ENCODE data around the gene RAB7A. TPM values are rescaled to one million over a fixed set of nuclear protein-coding genes. Genes with fewer than 3 reads are reported as not detected.
A peak's percentile ranks its signal among the peaks of the same experiment; 100 is the strongest.
"Not testable (repeated sequence)": the region's sequence is repeated elsewhere in the genome, so short reads cannot be mapped to it uniquely, and the experiment has no call there.

RAB7A gene
- total RNA-seq, 2 experiments from 2014 or later = 226 to 264 TPM

- Mint-ChIP-seq H3K27ac (no peak overlapping the region), H3K36me3 (ENCODE audit: low read depth) (peaks cover 3% of the 10 kb centered on the region), H3K27me3 (peaks cover 10% of the 10 kb centered on the region), H3K9me3 (no peaks in the 10 kb centered on the region), H3K4me1 (peaks cover 32% of the 10 kb centered on the region), H3K4me3 (no peak overlapping the region)
- no peak for DNase-seq
- CTCF ChIA-PET = no interaction called here
- POLR2A ChIA-PET = no interaction called here
Observed at GRCh38 chr3:128720891-128721290, 5.1 kb upstream of the RAB7A start.

DNA sequence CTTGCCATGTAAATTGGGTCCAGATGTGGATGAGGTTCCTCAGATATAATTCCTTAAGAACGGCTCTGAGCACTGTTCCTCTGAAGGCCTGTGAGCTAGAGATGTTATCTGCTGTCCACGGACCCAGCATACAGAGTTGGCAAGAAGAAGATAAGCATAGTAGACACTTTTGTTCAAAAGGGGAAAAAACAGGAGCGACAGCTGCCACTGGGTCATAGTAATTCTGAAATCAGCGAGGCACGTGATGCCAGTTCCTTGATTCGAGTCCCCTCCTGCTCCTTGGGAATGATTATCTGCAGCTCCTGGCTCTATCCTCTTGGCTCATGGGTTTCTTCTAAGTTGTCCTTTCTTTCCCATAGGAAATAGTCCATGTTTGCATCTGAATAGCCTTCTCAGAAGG, 2.5 kb upstream of the RAB7A start:
- CTCF ChIA-PET = no interaction called here

GRCh38 chr3:128725547-128726022, 398 bp upstream of the RAB7A start:
- POLR2A ChIA-PET = interaction anchor here (0.7 kb wide), 1 partner anchor 516 kb away, joined by 4 read pairs; no protein-coding TSS in a partner anchor
- CTCF ChIA-PET = interaction anchor here (0.5 to 3.4 kb wide), 5 partner anchors 15 to 108 kb away, joined by 3 to 12 read pairs (median 4); no protein-coding TSS in a partner anchor

More for the DNA sequence above, 2.5 kb upstream of the RAB7A start:
- Mint-ChIP-seq H3K36me3 (ENCODE audit: low read depth) (peaks cover 15% of the 10 kb centered on the region), H3K4me3 (no peak overlapping the region), H3K9me3 (no peaks in the 10 kb centered on the region), H3K27ac (no peak overlapping the region), H3K4me1 (peaks cover 35% of the 10 kb centered on the region), H3K27me3 (peaks cover 10% of the 10 kb centered on the region)
- POLR2A ChIA-PET = no interaction called here
- no peak for DNase-seq

GRCh38 chr3:128727059-128727458, 1.1 kb downstream of the RAB7A start:
- H3K4me3 Mint-ChIP-seq = peak overlapping the region; percentile 81
- H3K4me1 Mint-ChIP-seq = peaks cover 59% of the 10 kb centered on the region
- POLR2A ChIA-PET = interaction anchor here (0.6 to 0.7 kb wide), 2 partner anchors 47 to 161 kb away, joined by 4 to 5 read pairs; no protein-coding TSS in a partner anchor
- H3K36me3 Mint-ChIP-seq (ENCODE audit: low read depth) = peaks cover 24% of the 10 kb centered on the region
- peak overlapping the region; percentile 85 for H3K27ac Mint-ChIP-seq
- DNase-seq = no peak
- CTCF ChIA-PET = interaction anchor here (0.6 to 3.4 kb wide), 10 partner anchors 10 to 458 kb away, joined by 3 to 12 read pairs (median 3); no protein-coding TSS in a partner anchor
- no peaks in the 10 kb centered on the region for H3K9me3 Mint-ChIP-seq
- no peaks in the 10 kb centered on the region for H3K27me3 Mint-ChIP-seq

More at GRCh38 chr3:128725547-128726022, 398 bp upstream of the RAB7A start:
- Mint-ChIP-seq H3K27ac (peak overlapping the region; percentile 93), H3K4me3 (peak overlapping the region; percentile 81), H3K27me3 (peaks cover 5% of the 10 kb centered on the region), H3K4me1 (peaks cover 50% of the 10 kb centered on the region), H3K9me3 (no peaks in the 10 kb centered on the region), H3K36me3 (ENCODE audit: low read depth) (peaks cover 20% of the 10 kb centered on the region)
- no peak for DNase-seq

GRCh38 chr3:128727485-128727884, 1.5 kb downstream of the RAB7A start:
- peak; percentile 9 for DNase-seq
- peaks cover 62% of the 10 kb centered on the region for H3K4me1 Mint-ChIP-seq
- H3K27ac Mint-ChIP-seq = peak overlapping the region; percentile 85
- H3K27me3 Mint-ChIP-seq = no peaks in the 10 kb centered on the region
- no peaks in the 10 kb centered on the region for H3K9me3 Mint-ChIP-seq
- CTCF ChIA-PET = interaction anchor here (0.6 to 3.4 kb wide), 10 partner anchors 9 to 458 kb away, joined by 3 to 12 read pairs (median 3); no protein-coding TSS in a partner anchor
- H3K4me3 Mint-ChIP-seq = peak overlapping the region; percentile 81
- peaks cover 26% of the 10 kb centered on the region for H3K36me3 Mint-ChIP-seq (ENCODE audit: low read depth)
- POLR2A ChIA-PET = no interaction called here

DNA sequence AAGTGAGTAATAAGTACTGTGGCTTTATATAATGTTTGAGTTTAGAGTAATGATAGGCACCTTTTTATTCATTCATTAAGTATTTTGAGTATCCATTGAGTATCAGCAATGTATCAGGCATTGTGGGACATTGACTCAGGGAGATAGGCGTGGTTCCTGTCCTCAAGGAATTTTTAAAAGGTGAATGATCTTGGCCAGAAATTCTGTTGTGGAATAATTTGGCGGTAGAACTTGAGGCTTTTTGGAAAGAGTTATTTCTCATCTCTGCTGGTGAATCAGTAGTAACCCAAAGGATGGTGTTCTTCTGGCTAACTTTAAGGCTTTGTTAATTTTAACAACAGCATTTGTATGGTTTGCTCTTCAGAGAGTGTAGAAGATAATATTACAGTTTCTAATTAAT, 2.0 kb downstream of the RAB7A start:
- H3K4me3 Mint-ChIP-seq = peak overlapping the region; percentile 81
- H3K27me3 Mint-ChIP-seq = no peaks in the 10 kb centered on the region
- no peak for DNase-seq
- no peaks in the 10 kb centered on the region for H3K9me3 Mint-ChIP-seq
- POLR2A ChIA-PET = no interaction called here
- peaks cover 30% of the 10 kb centered on the region for H3K36me3 Mint-ChIP-seq (ENCODE audit: low read depth)
- H3K27ac Mint-ChIP-seq = peak overlapping the region; percentile 85
- CTCF ChIA-PET = interaction anchor here (0.6 to 1.5 kb wide), 5 partner anchors 9 to 458 kb away, joined by 3 to 4 read pairs (median 3); no protein-coding TSS in a partner anchor
- peaks cover 66% of the 10 kb centered on the region for H3K4me1 Mint-ChIP-seq

DNA sequence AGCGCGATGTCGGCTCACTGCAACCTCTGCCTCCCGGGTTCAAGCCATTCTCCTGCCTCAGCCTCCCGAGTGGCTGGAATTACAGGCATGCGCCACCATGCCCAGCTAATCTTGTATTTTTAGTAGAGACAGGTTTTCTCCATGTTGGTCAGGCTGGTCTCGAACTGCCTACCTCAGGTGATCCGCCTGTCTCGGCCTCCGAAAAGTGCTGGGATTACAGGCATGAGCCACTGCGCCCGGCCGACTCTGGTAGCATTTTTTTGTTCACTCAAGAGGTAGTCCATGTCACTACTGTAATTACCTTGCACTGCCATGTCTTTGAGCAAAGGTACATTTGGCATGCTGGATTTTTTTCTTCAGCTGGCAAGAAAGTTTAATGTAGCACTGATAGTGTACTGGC, 2.5 kb downstream of the RAB7A start:
- DNase-seq, H3K9me3 Mint-ChIP-seq, H3K27me3 Mint-ChIP-seq, POLR2A ChIA-PET, H3K4me3 Mint-ChIP-seq: not testable (repeated sequence)
- CTCF ChIA-PET = interaction anchor here (0.9 to 1.5 kb wide), 4 partner anchors 12 to 79 kb away, joined by 3 to 5 read pairs (median 4); no protein-coding TSS in a partner anchor
- Mint-ChIP-seq H3K27ac (peak overlapping the region; percentile 27), H3K36me3 (ENCODE audit: low read depth) (peaks cover 32% of the 10 kb centered on the region), H3K4me1 (peaks cover 70% of the 10 kb centered on the region)

GRCh38 chr3:128730471-128730870, 4.5 kb downstream of the RAB7A start:
- no peak for DNase-seq
- Mint-ChIP-seq H3K4me3 (no peak overlapping the region), H3K9me3 (no peaks in the 10 kb centered on the region), H3K4me1 (peaks cover 79% of the 10 kb centered on the region), H3K27me3 (no peaks in the 10 kb centered on the region), H3K36me3 (ENCODE audit: low read depth) (peaks cover 42% of the 10 kb centered on the region), H3K27ac (peak overlapping the region; percentile 63)
- ChIA-PET POLR2A (no interaction called here), CTCF (interaction anchor here (0.9 to 1.5 kb wide), 3 partner anchors 9 to 50 kb away, joined by 3 to 7 read pairs (median 5); no protein-coding TSS in a partner anchor)

GRCh38 chr3:128734523-128735189, 8.7 kb downstream of the RAB7A start:
- no peak overlapping the region for H3K4me3 Mint-ChIP-seq
- no peaks in the 10 kb centered on the region for H3K9me3 Mint-ChIP-seq
- H3K27me3 Mint-ChIP-seq = no peaks in the 10 kb centered on the region
- POLR2A ChIA-PET = no interaction called here
- peaks cover 63% of the 10 kb centered on the region for H3K4me1 Mint-ChIP-seq
- CTCF ChIA-PET = interaction anchor here (0.7 to 2.1 kb wide), 6 partner anchors 9 to 54 kb away, joined by 3 to 5 read pairs (median 4); no protein-coding TSS in a partner anchor
- DNase-seq = no peak
- H3K36me3 Mint-ChIP-seq (ENCODE audit: low read depth) = peaks cover 45% of the 10 kb centered on the region
- no peak overlapping the region for H3K27ac Mint-ChIP-seq

DNA sequence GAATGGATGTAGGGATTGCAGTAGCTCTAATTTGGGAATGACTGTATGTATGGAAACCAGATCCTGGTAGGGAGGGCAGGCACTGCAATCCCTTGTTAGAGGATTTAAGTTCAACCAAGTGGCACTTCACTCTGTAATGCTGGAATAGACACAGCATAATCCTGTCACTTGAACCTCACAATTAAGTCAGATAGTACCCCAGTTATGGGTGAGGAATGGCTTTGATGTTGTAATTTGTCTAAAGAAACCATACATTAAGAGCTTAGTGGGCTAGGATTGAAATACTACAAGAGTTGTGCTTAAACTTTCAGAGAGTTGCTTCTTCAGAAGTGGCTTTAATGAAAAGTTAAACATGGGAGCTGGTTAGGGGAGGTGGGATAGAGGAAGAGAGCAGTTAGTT, 9.3 kb downstream of the RAB7A start:
- no peak for DNase-seq
- Mint-ChIP-seq H3K4me1 (peaks cover 57% of the 10 kb centered on the region), H3K27ac (no peak overlapping the region), H3K36me3 (ENCODE audit: low read depth) (peaks cover 41% of the 10 kb centered on the region), H3K9me3 (no peaks in the 10 kb centered on the region), H3K4me3 (no peak overlapping the region), H3K27me3 (no peaks in the 10 kb centered on the region)
- ChIA-PET POLR2A (no interaction called here), CTCF (interaction anchor here (1.3 to 2.1 kb wide), 5 partner anchors 8 to 55 kb away, joined by 3 to 5 read pairs (median 5); no protein-coding TSS in a partner anchor)

DNA sequence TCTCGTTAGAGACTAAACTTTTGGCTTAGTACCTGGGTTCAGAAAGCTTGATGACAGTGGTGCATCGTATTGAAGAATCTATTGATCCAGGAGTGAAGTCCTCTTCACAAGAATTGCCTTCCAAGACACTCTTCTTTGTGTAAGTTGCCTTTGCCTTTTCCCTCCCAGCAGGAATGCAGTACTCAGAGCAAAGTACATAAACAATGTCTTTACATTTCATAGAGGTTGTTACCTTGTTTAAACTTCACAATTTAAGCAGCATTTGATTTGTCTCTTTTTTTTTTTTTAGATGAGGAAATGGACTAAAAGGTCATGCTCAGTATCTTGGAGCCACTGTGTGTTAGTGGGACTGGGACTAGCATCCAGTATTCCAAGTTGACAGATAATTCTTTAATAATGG, 9.9 kb downstream of the RAB7A start:
- H3K4me1 Mint-ChIP-seq = peaks cover 55% of the 10 kb centered on the region
- peaks cover 43% of the 10 kb centered on the region for H3K36me3 Mint-ChIP-seq (ENCODE audit: low read depth)
- no peaks in the 10 kb centered on the region for H3K9me3 Mint-ChIP-seq
- H3K27ac Mint-ChIP-seq = no peak overlapping the region
- no peaks in the 10 kb centered on the region for H3K27me3 Mint-ChIP-seq
- no peak overlapping the region for H3K4me3 Mint-ChIP-seq
- ChIA-PET CTCF (interaction anchor here (1.2 to 2.0 kb wide), 4 partner anchors 8 to 52 kb away, joined by 3 to 5 read pairs (median 4); no protein-coding TSS in a partner anchor), POLR2A (no interaction called here)
- DNase-seq = no peak

DNA sequence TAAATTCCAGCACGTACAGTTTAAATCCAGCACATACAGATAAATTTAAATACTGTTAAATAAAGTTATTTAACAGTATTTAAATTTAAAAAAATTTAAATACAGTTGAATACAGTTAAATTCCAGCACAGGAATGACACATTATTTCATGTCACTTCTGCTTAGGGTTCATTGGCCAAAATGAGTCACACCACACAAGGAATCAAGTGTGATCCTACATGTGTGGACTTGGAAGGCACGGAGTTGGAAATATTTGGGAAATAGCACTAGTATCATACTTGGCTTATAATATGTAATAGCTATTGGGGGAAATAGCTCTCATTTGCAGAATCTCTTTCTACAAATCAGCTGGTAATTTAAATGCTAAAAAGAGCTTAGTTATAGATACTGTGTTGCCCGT, 10.6 kb downstream of the RAB7A start:
- POLR2A ChIA-PET = no interaction called here

DNA sequence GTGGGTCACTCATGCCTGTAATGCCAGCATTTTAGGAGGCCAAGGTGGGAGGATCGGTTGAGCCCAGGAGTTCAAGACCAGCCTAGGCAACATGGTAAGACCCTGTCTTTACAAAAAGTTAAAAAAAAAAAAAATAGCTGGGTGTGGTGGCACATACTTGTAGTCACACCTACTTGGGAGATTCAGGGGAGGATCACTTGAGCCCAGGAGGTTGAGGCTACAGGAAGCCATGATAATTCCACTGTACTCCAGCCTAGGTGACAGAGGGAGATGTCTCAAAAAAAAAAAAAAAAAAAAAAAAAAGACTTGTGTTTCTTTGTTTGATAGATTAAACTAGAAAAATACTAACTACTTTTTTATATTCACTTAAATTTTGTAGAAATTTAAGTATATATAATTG, 14.6 kb downstream of the RAB7A start:
- Mint-ChIP-seq H3K9me3 (peaks cover 3% of the 10 kb centered on the region), H3K36me3 (ENCODE audit: low read depth) (peaks cover 48% of the 10 kb centered on the region), H3K4me1 (peaks cover 22% of the 10 kb centered on the region), H3K4me3 (no peak overlapping the region), H3K27me3 (no peaks in the 10 kb centered on the region), H3K27ac (no peak overlapping the region)
- POLR2A ChIA-PET = no interaction called here
- CTCF ChIA-PET = interaction anchor here (1.6 kb wide), 1 partner anchor 10 kb away, joined by 5 read pairs; no protein-coding TSS in a partner anchor
- DNase-seq = no peak

More for the DNA sequence above, 10.6 kb downstream of the RAB7A start:
- no peaks in the 10 kb centered on the region for H3K9me3 Mint-ChIP-seq
- H3K4me1 Mint-ChIP-seq = peaks cover 52% of the 10 kb centered on the region
- no peak overlapping the region for H3K27ac Mint-ChIP-seq
- no peaks in the 10 kb centered on the region for H3K27me3 Mint-ChIP-seq
- peaks cover 46% of the 10 kb centered on the region for H3K36me3 Mint-ChIP-seq (ENCODE audit: low read depth)
- CTCF ChIA-PET = interaction anchor here (1.2 to 2.0 kb wide), 3 partner anchors 9 to 56 kb away, joined by 3 to 4 read pairs (median 4); no protein-coding TSS in a partner anchor
- DNase-seq = no peak
- no peak overlapping the region for H3K4me3 Mint-ChIP-seq

Measured in activated CD4-positive, alpha-beta T cell treated with anti-CD3 and anti-CD28 coated beads, Interleukin-2, amount 10 ng/mL, durations not matched to agents 7 days and 5 days (primary cell).